Left cardiac atrium (tissue), 4 donors: Measurements from ENCODE around the gene LRSAM1. TPM values are rescaled to one million over a fixed set of nuclear protein-coding genes. Genes with fewer than 3 reads are reported as not detected.
"Not testable (repeated sequence)": the region's sequence is repeated elsewhere in the genome, so short reads cannot be mapped to it uniquely, and the experiment has no call there.

Source experiments
- ATAC-seq, 2 donors: fragments of 200-7000 bp; cut with Tn5 transposase; one replicate each; pipeline ENCODE4 v1.9.1; 2020; ENCODE audit warnings: mild to moderate bottlenecking in 2 of 2, moderate library complexity in 2 of 2
- DNase-seq: peaks from one replicate; pipeline ENCODE4 v3.0.0-alpha.2; 2020
- intact Hi-C, 2 donors: fragments of 100-400 bp; cut with DNase I; formaldehyde crosslinking; loops; one replicate each; pipeline versions ENCODE4 v1.14.1 to v1.15.1; 2022 to 2023
- total RNA-seq, 2 donors: library from RNA; stranded (reverse); fragmentation: NEBNext Ultra II Directional; extraction: Animal tissue kit (Norgen Biotek cat#: 25700); gene quantifications; one replicate each; pipeline ENCODE4 v1.2.1, GENCODE V29; 2021
- donor health status: DM: no; HTN: yes; CAD: no.
- donor health status: DM: no; HTN: yes; CAD: no; lungs with severe emphysema.
- donor health status: DM: yes; HTN: yes; CAD: no.
- donor health status: Dilated cardiomyopathy.

The LRSAM1 gene
- total RNA-seq, 2 donors from 2014 or later, result 17.2 to 22.6 TPM

GRCh38 chr9:127451858-127452656 lies 747 bp downstream of the LRSAM1 start:
- peak; percentile 63 for DNase-seq
- peak; percentile 28 to 29 for ATAC-seq
- intact Hi-C loops, result loop anchor here in 1 of 2 donors (1.0 kb wide), 1 partner anchor 28 kb away; the partner anchor contains the start of gene ZNF79

DNA sequence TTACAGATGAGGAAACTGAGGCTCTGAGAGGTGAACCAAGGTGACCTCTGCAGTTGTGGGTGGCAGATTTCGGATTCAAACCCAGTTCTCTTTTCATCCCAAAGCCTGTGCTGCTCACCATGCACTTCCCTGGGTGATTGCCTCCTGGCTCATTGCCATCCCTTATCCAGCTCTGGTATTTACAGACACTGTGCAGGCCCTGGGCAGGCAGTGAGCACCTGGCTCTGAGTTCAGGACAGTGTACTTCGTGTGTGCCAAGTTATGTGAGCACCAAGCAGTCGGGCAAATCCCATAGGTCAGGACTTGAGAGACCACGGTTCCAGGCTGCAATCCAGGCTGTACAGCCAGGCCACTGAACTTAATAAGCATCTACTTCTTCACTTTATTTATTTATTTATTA lies 1.4 kb downstream of the LRSAM1 start:
- DNase-seq (peak; percentile 70), ATAC-seq (peak; percentile 20 to 38)
- intact Hi-C loops, result no loop called here

GRCh38 chr9:127455324-127455992 lies 4.1 kb downstream of the LRSAM1 start:
- DNase-seq, result no peak
- intact Hi-C loops, result no loop called here
- no peak for ATAC-seq

DNA sequence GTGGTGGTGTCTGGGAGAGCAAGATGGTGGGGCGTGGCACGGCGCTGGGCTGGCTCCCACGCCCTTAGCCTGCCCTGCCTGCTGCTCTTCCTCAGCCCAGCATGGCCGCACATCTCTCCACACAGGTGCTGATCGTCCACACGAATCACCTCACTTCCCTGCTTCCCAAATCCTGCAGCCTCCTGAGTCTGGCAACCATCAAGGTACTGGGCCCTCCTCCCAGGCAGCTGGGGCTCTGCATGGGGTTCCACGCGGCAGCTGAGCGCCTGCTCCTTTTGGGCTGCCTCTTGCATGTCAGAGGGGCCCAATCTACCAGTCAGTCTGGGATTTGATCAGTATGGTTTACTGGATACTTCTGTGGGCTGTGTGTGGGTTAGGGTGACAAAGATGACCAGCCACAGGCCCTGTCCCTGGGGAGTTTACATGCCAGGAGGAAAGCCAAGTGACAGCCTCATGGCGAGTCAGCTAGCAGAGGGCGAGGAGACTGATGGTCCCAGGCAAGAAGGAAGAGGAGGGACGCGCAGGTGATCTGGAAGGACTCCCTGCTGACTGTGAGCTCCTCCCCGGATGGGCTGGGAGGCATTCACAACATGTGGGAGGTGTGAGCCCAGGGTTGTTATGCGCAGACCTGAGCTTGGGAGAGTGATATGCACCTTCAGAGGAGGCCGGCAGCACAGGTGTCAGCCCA lies 6.0 kb downstream of the LRSAM1 start:
- ATAC-seq, result no peak
- DNase-seq, result no peak
- intact Hi-C loops, result no loop called here

DNA sequence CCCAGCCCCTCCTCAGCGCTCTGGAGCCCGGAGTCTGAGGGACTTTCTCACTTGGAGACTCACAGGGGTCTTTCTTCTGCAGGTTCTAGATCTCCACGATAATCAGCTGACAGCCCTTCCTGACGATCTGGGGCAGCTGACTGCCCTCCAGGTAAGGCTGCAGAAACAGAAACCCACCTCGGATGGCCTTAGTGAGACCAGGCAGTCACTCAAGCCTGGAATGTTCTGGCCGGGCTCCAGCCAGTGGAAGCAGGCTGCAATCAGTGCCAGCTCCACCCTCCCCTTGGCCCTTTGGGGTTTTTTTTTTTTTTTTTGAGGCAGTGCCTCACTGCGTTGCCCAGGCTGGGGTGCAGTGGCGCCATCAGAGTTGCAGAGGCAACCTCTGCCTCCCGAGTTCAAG lies 7.6 kb downstream of the LRSAM1 start:
- intact Hi-C loops, result no loop called here
- ATAC-seq, result peak; percentile 20 to 50
- DNase-seq, result peak; percentile 53

GRCh38 chr9:127463382-127463781 lies 12.1 kb downstream of the LRSAM1 start:
- intact Hi-C loops, result no loop called here
- DNase-seq, result no peak
- ATAC-seq, result no peak

DNA sequence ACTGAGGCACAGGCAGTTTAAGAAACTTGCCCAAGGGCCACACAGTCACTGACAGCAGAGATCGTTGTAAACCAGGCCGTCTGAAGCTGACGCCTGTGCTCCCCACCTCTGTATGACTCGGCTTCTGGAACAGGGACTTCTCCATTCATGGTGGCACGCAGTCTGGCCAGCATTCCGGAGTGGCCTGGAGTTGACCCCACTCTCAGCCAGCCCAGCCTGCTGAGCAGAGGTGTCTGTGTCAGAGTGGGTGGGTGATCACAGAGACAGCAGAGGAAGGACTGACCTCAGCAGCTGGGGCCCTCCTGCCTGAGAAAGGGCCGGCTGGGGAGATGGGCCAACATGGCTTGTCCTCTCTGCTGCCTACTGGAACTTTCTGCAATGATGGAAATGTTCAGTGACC lies 12.6 kb downstream of the LRSAM1 start:
- ATAC-seq (peak; percentile 92), DNase-seq (peak; percentile 63)
- intact Hi-C loops, result no loop called here

GRCh38 chr9:127466407-127466917 lies 15.2 kb downstream of the LRSAM1 start:
- DNase-seq, intact Hi-C loops, ATAC-seq: not testable (repeated sequence)

DNA sequence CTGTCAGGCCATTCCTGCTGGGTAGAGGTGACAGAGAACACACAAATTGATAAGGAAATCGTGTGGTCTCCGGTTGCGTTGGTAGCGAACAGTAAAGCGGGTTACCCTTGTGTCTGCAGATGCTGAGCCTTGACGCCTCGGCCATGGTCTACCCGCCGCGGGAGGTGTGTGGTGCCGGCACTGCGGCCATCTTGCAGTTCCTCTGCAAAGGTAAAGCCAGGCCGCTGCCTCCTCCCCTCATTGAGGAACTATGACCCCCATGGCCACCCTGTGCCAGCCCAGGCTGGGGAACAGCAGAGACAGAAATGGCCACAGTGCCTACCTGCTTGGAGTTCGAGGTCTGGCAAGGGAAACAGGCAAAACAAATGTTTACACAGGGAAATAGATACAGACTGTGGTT lies 16.3 kb downstream of the LRSAM1 start:
- DNase-seq (no peak), ATAC-seq (no peak)
- intact Hi-C loops, result no loop called here

DNA sequence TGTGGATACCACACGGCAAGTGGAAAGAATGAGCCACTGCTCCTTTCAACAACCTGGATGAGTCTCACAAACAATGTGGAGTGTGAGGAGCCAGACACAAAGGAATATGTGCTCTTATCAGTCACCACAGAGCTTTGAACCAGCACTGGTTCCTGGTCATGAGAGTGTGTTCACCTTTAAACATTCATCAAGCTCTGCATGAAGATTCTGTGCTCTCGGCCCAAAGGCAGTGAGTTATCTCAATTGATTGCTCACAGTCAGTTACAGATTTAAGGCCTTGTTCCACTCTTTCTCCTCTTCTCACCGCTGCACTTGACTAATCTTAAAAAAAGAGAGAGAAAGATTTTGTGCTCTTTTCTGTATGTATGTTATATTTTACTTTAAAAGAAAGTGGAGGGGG lies 19.4 kb downstream of the LRSAM1 start:
- ATAC-seq (no peak), DNase-seq (no peak)
- intact Hi-C loops, result no loop called here

DNA sequence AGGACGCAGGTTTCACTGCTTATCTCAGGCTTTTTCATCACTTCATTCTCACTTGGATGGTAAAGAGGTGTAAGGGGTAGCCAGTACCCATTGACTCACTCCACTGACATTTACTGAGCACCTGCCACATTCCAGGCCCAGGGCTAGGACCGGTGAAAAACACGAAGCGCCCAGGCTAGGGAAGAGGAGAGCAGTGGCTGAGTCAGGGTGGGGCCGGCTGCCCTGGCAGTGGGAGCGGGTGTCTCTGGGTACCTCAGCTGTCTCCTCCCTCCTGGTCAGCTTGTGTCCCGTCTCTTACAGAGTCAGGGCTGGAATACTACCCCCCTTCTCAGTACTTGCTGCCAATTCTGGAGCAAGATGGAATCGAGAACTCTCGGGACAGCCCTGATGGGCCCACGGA lies 22.2 kb downstream of the LRSAM1 start:
- intact Hi-C loops, result no loop called here
- peak; percentile 38 for ATAC-seq
- no peak for DNase-seq

DNA sequence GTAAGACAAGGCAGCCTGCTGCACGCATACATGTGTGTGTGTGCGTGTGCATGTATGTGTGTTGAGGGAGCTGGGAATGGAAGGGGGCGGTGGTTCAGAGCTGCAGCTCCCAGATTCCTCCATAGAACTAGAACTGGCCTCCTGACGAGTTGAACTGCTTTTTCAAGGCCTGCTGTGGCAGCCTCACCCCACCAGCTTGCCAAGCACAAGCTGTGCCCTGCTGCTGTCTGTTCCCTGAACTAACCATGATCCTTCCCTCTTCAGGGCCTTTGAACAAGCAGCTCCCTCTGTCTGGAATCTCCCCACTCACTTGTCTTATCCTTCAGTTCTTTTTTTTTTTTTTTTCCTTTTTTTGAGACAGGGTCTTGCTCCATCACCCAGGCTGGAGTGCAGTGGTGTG lies 22.6 kb downstream of the LRSAM1 start:
- DNase-seq, result no peak
- intact Hi-C loops, result no loop called here
- no peak for ATAC-seq

GRCh38 chr9:127474592-127474991 lies 23.3 kb downstream of the LRSAM1 start:
- intact Hi-C loops, result no loop called here
- no peak for ATAC-seq
- no peak for DNase-seq

DNA sequence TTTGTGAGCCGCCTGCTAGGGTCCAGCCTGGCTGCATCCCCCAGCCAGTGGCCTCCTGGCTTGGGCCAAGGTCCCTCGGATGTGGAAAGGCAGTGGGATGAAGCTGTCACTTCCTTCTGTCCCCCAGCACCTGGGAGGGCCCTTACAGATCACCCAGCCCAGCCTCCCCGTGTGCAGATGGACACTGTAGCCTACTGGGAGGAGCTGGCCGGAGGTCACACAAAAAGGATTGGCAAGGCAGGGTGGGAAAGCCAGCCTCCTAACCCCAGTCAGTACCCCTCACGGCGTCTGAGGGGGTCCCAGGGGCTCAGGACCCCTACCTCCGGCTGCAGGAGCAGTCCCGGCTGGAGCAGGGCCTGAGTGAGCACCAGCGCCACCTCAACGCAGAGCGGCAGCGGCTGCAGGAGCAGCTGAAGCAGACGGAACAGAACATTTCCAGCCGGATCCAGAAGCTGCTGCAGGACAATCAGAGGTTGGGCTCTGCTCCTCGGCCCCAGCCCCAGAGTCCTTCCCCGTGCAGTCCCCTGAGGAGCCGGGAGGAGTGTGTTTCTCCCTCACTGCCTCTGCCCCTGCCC lies 28.3 kb downstream of the LRSAM1 start:
- DNase-seq (no peak), ATAC-seq (no peak)
- intact Hi-C loops, result no loop called here

DNA sequence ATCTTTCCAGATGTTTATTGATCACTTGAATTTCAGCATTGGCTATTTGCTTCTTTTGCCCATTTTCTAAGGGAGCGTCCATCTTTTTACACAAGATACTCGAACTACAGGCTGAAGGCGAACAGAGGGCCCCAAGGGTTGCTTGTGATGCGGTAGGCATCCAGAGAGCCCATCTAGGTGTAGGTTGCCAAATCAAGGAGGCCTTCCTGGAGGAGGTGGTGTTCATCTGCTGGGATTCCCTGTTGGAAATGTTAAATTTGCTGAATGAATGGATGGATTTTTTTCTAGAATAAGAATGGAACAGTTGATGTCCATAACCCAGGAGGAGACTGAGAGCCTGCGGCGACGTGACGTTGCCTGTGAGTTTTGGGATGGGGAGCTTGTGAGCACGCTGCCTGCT lies 31.4 kb downstream of the LRSAM1 start:
- DNase-seq, result no peak
- ATAC-seq, result no peak
- intact Hi-C loops, result no loop called here

GRCh38 chr9:127485995-127486394 lies 34.7 kb downstream of the LRSAM1 start:
- intact Hi-C loops, result no loop called here
- ATAC-seq (no peak), DNase-seq (no peak)

DNA sequence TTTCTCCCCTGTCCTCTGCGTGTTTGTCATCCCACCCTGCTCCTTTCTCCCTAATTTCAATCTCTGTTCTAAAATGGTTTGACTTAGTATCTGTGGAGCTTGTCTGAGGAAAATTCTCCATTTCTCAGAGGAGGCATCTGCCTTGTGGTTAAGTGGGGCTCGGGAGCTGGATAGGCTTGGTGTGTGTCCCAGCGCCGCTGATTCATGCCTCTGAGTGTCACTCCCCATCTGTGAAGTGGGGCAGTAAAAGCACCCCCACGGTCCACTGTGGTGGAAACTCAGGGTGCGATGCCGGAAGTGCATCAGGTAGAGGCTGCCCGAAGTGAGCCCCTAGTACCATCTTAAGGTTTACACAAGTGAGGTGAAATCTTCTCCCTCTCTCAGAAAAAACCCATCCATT lies 37.6 kb downstream of the LRSAM1 start:
- ATAC-seq, result no peak

DNA sequence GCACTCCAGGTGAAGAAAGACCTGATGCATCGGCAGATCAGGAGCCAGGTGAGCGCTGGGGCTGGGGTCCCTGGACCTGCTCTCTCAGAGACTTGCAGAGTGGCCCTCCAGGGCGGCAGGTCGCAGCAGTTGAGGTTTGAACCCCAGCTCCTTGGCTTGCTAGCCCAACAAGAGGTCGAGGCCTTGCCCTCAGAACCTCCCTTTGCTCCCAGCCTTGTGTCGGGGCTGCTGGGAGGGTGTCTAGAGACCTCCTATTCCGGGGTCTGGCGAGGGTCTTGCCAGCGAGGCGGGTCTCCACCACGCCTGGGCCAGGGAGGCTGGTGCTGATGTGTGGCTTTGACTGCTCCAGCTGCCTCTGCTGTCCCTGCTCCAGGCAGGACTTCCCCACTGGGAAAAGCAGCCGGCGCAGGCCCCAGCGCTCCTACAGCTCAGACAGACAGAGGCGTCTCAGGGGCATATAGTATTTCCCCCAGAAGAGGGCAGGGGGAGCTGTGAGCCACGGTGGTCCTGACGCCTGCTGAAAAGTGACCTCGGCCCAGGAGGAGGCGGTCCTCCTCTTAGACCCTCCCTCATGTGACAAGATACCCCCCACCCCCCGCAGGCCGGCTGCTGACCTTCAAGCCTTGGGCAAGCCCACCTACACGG lies 38.3 kb downstream of the LRSAM1 start:
- ATAC-seq (no peak), DNase-seq (no peak)
- intact Hi-C loops, result no loop called here

More for the DNA sequence above, 37.6 kb downstream of the LRSAM1 start:
- intact Hi-C loops, result no loop called here
- DNase-seq, result no peak

DNA sequence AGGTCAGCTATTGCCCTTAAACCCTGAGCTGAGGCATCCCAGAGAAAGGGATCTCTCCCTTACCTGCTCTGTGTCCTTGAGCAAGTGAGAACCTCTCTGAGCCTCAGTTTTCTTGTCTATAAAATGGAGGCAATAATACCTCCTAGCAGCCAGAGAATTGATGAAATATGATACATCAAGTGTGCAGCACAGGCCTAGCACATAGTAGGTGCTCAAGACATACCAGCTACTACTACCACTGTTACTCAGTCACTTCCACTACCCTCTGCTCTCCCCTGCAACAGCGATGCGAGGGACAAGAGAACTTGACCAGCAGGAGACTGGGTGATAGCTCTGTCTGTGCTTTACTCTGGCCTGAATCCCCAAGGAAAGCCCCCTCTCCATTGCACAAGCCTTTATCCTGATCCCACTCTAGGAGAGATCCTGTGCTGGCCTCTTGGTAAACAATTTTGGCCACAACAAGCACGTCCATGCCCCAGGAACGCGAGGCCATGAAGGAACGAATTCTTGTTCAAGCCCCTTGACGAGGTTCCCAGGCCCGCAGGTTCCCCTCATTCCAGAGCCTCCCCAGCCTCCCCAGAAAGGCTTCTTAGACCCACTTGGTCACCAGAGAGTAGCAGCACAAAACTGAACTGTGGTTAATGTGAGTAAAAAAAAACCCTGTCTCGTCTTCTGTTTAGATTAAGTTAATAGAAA lies 39.4 kb downstream of the LRSAM1 start:
- intact Hi-C loops, result no loop called here
- no peak for DNase-seq
- ATAC-seq, result no peak
